ENCODE data around the gene SBF2. TPM values are rescaled to one million over a fixed set of nuclear protein-coding genes. Genes with fewer than 3 reads are reported as not detected.
"Not testable (repeated sequence)": the region's sequence is repeated elsewhere in the genome, so short reads cannot be mapped to it uniquely, and the experiment has no call there.

The SBF2 gene
- total RNA-seq, 2 experiments from 2014 or later, result 6.6 to 6.9 TPM

DNA sequence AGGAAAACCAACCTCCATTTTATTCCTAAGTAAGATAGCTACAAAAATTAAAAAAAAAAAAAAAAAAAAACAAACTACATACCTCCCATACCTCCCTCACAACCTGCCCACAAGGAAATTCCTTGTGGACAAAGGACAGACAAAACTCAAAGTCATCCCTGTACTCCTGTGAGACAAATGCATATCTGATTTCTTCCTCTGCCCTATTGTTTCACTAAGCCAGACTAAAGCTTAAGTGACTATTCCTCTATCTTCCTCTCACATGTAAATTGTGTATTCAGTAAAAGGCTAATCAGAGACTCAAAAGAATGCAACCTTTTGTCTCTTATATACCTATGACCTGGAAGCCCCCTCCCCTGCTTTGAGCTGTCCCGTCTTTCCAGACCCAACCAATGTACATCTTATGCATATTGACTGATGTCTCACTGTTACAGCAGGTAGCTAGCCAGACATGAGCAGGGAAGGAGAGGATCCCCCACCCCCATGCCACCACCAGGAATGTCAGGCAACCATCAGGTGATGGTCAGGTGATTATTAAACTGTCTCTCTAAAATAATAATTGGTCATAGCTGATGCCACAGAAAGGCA, 289.4 kb downstream of the SBF2 start:
- POLR2A ChIA-PET, result no interaction called here
- CTCF ChIA-PET, result interaction anchor here (0.6 kb wide), 1 partner anchor 178 kb away, joined by 3 read pairs; no protein-coding TSS in a partner anchor

DNA sequence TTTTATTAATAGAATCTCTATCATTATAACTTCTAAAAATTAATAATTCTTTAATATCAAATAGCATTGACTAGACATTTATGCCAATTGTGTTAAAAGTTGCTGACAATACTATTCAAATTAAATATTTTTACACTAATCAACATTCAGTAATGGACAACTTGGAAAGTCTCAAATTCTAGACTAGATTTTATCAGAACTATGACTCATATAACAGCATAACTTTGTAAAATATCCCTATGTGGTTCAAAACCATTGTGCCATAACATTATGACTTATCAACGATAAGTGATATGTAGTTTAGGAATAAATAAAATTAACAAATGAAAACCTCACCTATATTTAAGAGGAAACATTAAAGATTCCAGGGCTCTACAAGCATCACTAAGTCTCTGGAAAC, 291.8 kb downstream of the SBF2 start:
- ChIA-PET POLR2A (no interaction called here), CTCF (no interaction called here)

DNA sequence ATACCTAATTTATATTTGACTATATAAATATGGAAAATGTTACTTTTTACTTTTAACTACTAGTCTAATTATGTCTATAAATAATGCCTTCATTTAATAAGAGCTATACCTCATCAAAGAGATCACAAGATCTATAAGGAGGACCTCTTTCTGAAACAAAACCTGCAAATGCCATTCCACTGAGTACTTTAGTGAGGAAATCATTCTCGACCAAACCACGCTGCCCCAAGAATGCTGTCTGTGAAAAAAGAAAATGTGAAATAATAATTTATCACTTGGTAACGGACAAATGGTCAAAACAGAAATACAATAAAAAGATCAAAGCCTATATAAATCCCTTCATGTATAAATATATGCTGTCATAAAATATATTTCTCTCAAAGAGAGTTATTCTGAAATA, 301.7 kb downstream of the SBF2 start:
- ChIA-PET POLR2A (no interaction called here), CTCF (no interaction called here)

DNA sequence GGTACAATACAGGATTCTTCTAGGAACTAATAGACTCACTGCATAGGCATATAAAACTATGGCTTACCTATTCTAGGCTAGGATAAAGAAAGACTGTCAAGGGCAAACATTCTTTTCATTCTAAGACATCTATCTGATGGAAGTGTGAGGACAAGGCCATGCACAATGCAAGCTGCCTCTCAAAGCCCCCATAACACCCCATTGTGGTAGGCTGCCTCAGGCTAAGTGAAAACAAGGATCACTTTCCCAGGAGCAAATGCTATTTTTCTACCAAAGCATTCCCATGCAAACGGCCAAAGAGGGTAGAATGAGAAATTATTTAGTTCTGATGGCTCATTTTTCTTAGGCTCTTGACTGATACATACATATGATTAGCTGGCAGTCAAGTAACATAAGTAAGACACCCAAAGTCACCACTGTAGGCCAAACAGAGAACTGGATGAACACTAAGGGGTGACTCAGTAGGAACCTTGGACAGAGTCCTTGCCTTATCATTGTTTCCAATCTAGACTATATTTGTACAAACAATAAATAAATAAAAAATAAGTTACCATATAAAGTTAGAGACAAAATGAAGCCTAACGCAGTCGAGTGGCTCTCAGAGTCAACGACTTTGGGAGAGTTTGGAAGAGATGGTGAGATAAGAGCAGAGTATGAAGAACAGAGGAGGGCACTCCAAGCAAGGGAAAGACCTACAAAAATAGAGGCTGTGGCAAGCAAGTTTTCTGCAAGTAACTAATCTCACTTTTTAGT, 303.6 kb downstream of the SBF2 start:
- ChIA-PET POLR2A (no interaction called here), CTCF (no interaction called here)

DNA sequence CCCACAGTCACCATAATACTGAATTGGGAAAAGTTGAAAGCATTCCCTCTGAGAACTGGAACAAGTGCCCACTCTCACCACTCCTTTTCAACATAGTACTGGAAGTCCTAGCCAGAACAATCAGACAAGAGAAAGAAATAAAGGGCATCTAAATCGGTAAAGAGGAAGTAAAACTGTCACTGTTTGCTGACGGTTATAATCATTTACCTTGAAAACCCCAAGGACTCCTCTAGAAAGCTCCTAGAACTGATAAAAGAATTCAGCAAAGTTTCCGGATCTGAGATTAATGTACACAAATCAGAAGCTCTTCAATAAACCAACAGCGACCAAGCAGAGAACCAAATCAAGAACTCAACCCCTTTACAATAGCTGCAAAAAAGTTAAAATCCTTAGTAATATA, 306.7 kb downstream of the SBF2 start:
- CTCF ChIA-PET, POLR2A ChIA-PET: not testable (repeated sequence)

DNA sequence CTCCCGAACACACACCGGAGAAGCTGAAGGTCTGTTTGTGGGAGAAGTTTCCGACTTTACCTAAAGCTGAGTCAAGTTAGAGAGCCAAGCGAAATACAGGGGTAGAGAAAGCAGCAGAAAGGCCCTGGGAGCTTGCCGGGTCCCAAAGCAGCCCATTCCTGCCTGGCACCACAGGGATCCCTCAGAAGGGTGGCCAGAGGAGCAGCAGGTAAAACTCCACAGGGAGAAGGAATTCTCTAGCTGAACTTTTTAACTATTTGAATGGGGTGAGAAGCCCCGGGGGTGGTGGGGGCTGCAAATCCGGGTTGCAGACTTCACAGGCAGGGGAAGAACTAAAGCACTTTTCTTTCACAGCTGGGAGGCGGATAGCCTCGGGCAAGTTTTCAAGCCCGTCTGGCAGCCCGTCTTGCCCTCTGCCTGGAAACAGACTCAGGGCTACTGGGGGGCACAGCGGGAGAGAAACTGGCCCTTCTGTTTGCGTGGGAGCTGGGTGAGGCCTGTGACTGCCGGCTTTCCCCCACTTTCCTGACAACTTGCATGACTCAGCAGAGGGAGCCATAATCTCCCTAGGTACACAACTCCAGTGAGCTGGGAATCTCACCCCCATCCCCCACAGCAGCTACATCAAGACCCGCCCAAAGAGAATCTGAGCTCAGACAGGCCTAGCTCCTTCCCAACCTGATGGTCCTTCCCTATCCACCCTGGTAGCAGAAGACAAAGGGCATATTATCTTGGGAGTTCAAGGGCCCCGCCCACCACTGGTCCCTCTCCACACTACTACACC, 311.0 kb downstream of the SBF2 start:
- POLR2A ChIA-PET, result no interaction called here
- CTCF ChIA-PET, result interaction anchor here (2.0 kb wide), 1 partner anchor 10 kb away, joined by 4 read pairs; no protein-coding TSS in a partner anchor

DNA sequence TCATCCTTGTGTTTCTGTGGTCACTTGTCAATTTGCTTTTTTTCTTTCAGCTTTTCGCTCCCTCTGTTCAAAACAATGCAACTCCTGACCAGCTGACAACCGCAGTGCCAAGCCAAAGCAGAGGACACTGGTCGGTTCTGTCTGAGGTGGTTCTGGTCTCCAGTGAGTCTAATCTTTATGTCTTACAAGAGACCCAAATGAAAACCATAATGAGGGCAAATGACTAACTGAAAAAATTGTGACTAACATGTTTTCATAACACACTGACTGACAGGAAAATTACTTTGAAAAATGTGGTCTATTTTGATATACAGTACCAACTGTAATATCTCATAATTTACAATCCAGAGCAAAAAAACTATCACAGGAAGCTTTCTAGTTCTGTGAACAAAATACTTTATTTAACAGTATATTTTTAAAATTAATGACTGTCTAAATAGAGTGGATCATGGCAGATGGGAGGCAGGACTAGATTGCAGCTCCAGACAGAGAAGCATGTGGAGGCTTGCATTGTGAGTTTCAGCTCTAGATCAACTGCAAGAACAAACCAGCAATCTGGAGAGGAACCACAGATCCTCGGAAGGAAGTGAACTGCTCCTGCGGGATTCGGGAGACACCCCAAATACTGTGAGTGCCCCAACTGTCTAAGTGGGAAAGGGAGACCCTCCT, 311.8 kb downstream of the SBF2 start:
- ChIA-PET CTCF (interaction anchor here (2.0 kb wide), 1 partner anchor 9 kb away, joined by 4 read pairs; no protein-coding TSS in a partner anchor), POLR2A (no interaction called here)

DNA sequence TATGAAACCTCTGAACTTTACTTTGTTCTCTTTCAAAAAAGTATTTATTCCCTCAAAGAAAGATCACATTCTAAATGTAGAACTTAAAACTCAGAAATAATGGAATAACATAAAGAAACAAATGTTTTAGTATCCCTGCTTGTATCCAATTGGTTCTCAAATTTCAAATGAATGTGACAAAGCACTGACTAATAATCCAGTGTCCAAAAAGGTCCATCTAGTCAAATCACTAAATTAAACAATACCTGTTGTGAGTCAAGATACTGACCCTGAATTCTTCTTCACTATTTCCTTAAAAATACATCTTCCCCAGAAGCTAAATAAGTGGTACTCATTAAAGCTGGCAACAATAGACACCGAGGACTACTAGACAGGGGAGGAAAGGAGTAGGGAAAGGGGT, 313.1 kb downstream of the SBF2 start:
- ChIA-PET POLR2A (no interaction called here), CTCF (no interaction called here)

DNA sequence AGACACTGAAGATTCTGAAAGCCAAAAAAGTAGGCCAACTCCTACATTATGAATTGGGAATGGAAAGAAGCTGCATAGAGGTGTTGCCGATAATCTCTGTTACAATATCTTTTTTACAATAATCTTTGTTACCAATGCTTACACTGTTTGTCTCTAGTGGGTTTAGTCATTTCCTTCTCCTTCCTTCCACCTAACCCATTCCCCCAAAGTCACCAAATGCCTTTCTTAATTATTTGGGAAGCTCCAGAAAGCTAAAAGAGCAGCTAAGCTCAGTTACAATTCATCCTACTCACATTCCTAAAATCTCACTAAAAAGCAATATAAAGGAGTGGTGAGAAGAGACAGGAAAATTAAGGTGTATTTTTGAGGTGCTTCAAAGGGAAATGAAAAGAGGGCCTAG, 316.5 kb downstream of the SBF2 start:
- POLR2A ChIA-PET, result no interaction called here
- CTCF ChIA-PET, result interaction anchor here (0.7 kb wide), 1 partner anchor 439 kb away, joined by 3 read pairs; no protein-coding TSS in a partner anchor

DNA sequence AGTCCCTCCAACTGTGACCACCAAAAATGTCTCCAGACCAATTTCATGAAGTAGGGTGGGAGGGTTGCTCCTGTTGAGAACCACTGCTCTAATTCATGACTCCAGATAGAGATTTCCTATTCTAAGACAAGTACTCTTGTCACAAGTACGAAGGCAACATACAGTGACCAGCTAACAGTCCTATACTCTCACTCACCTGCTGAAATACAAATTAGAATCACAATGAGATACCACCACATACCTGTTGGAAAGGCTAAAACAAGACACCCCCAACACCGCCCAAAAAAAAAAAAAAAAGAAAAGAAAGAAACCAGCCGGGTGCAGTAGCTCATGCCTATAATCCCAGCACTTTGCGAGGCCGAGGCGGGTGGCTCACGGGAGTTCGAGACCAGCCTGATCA, 319.6 kb downstream of the SBF2 start:
- CTCF ChIA-PET, result interaction anchor here (0.7 to 3.2 kb wide), 2 partner anchors 112 to 215 kb away, joined by 3 to 22 read pairs; no protein-coding TSS in a partner anchor
- POLR2A ChIA-PET, result no interaction called here

DNA sequence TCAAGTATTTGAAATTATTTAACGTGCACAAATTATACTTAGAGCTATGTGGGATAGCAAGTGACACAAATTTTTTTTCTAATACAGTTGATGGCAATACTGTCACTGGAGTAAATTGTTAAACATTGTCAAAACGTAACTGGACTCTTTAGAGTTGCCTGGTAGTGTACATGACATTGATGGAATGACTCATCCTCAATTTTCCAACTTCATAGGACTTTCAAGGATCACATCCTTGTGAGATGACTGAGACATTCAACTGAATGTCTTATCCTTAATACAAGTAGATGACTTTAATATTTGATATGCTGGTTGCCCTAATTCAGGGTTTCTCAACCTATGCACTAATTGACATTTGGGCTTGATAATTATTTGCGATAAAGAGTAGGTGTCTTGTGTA, 320.1 kb downstream of the SBF2 start:
- ChIA-PET POLR2A (no interaction called here), CTCF (interaction anchor here (3.2 kb wide), 1 partner anchor 215 kb away, joined by 22 read pairs; no protein-coding TSS in a partner anchor)

DNA sequence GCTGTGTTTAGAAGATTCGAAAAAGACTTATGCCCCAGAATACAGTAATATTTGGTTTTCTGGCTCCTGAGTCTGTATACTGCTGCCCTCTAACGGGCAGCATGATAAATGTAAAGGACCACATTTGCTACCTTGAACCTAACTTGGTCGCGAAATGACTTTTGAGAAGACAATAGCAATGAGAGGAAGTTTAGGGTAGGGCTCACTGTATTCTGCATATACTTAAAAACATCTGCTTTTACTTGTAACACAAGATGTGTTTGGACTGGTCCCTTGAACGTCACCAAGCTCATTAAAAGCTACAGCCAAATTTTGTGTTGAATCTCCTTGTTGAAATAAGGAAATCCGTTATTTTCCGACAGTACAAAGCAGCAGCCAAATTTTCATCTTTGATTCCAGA, 321.0 kb downstream of the SBF2 start:
- ChIA-PET CTCF (interaction anchor here (0.6 to 3.2 kb wide), 7 partner anchors 10 to 288 kb away, joined by 3 to 22 read pairs (median 3); no protein-coding TSS in a partner anchor), POLR2A (no interaction called here)

DNA sequence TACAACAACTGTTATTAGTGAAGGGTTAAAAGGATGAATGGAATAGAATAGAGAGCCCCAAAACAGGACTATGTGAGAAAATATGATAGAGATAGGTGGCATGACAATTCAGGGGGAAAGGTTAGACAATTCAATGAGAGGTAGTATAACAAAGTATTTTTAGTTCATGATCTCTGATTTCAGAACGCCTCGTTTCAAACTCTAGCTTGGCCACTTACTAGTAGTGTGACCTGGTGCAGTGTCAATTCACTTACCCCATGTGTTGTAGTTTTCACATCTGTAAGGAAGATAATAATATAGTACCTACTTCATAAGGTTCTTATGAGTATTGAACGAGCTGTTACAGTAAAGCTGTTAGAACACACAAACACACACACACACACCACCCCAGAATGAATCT, 322.1 kb downstream of the SBF2 start:
- ChIA-PET CTCF (interaction anchor here (1.6 to 3.2 kb wide), 2 partner anchors 213 to 215 kb away, joined by 4 to 22 read pairs; no protein-coding TSS in a partner anchor), POLR2A (no interaction called here)

DNA sequence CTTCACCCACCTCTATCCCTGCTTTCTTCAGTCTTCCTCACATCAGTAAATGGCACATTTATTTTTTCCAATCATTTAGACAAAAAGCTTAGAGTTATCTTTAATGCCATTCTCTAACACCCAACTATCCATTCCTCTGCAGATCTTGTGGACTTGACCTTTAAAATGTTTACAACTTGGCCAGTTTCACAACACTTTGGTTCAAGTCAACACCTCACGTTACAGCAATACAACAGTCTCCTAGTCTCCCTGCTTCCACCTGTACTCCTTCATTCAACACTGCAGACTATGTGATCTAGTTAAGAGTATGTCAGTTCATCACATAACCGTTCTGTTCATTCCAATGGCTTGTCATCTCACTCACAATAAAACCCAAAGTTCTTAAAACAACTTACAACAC, 325.0 kb downstream of the SBF2 start:
- POLR2A ChIA-PET, result no interaction called here
- CTCF ChIA-PET, result interaction anchor here (1.2 kb wide), 1 partner anchor 211 kb away, joined by 4 read pairs; no protein-coding TSS in a partner anchor

DNA sequence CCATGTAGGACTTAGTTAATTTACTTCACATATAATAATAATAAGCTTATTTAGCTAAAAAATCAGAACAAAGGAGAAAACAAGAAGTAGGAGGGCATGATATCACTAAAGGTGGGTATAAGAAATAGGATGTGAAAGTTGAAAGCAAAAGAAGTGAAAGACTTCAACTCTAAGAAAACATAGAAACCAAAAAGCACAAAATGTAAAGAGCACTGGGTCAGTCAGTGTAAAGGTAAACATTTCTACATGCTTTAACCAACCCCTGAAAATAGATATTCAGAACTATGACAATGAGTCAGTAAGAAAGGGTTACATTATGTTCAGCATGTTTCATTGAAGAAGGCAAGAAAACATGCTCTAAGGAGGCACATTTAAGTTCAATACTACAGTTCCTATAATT, 331.3 kb downstream of the SBF2 start:
- ChIA-PET CTCF (no interaction called here), POLR2A (no interaction called here)

DNA sequence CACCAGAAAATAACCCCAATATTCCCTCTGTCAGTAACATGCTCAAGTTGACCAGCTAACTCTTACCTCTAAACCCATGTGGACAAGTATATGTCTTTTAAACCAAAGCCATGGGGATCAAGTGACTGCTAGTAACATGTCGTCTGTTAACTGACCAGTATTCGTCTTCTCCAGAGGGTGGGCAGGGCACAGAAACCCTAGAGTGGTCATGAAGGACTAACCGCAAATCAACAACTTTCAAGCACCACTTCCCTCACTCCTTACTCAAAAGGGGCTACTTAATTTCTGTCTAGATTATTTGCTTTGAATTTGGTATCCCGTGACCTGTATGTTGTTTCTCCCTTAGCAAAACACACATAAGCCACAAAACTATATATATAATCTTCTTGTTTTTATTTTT, 336.9 kb downstream of the SBF2 start:
- POLR2A ChIA-PET, result no interaction called here
- CTCF ChIA-PET, result no interaction called here

DNA sequence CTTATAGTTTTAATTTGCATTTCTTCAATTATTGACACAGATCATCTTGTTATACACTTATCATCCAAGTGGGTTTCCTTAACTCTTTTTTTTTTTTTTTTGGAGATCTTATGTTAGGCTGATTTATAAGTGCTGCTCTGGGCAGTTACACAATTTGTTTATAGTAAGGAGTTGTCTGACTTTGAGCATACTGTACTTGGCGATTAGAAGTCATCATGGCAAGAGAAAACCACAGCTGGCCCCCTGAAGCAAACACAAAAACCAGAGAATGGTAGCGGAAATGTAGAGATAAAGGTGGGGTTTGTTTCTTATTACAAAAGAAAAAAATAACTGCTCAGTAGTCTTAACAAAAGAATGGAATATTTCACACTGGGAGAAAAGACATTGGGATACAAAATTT, 337.5 kb downstream of the SBF2 start:
- CTCF ChIA-PET, result no interaction called here
- POLR2A ChIA-PET, result no interaction called here

DNA sequence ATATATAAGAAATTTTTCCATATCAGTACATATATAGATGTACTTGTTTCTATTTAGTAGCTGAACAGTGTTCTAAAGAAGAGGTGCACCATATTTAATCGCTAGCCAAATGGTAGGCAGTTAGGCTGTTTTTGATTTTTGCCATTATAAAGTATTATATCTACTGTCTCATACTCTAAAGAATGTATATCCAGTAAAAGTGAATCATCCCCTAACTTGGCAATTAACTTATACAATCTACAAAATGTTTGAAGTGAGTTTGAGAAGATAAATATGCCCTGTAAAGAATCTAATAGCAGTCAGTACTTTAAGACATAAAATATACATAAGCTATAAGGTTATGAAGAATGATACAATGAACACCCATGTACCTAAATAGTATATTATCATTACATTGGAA, 338.6 kb downstream of the SBF2 start:
- ChIA-PET POLR2A (no interaction called here), CTCF (no interaction called here)

DNA sequence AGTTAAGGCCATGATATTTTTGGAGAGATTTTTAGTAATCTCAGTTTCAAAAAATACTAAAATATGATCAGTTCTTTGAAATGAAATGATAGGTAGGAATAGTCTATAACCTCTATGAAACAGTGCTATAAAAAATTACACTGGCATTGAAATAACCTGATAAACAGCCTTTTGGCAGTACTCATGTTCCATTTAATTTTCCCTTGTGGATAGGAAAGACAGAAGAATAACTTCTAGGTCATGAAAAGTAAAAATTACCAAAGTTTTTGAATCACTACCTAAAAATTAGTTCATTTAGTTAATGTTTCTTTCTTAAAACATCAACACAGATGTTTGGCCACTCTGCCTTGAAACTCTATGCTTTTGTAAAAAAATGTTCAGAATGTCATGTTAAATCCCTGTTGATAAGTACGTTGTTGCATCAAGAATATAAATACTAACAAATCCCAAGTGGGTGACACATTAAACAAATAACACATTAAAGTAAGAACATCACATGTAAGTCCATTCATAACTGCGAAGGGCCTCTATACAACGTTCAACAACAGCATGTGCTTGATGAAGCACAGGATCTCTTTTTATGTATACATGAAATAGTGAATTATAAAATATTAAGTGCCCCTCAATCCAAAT, 339.9 kb downstream of the SBF2 start:
- ChIA-PET POLR2A (no interaction called here), CTCF (no interaction called here)

Data from activated CD8-positive, alpha-beta memory T cell treated with anti-CD3 and anti-CD28 coated beads for 36 hours (primary cell).